ENCODE results near the gene GPC4.

The GPC4 gene

GRCh38 chrX:133444952-133445831 is 29.9 kb upstream of the GPC4 start (continued):
- TF ChIP-seq ZNF692 (tag by site-specific recombination; IDR thresholded peaks at IDR 0.05) (peak; percentile 76), PATZ1 (tag by site-specific recombination; IDR thresholded peaks at IDR 0.05) (peak; percentile 25; the same call in 1 of the 2 replicates), ZNF223 (tag by site-specific recombination; IDR thresholded peaks at IDR 0.05) (no peak), ZNF362 (tag by site-specific recombination; IDR thresholded peaks at IDR 0.05) (no peak), ZNF449 (tag by site-specific recombination; IDR thresholded peaks at IDR 0.05) (0 out of 2 replicates have a peak, but pooled peaks have one; percentile 16), KLF8 (tag by site-specific recombination; IDR thresholded peaks at IDR 0.05) (0 out of 2 replicates have a peak, but pooled peaks have one; percentile 24), GFI1B (tag by site-specific recombination; IDR thresholded peaks at IDR 0.05) (peak; percentile 56; the same call in 1 of the 2 replicates), SETDB1 (IDR thresholded peaks at IDR 0.05; ENCODE audit: insufficient read length, low read length) (peak; percentile 25), ZNF394 (tag by site-specific recombination; IDR thresholded peaks at IDR 0.05; ENCODE audit: borderline replicate concordance) (peak; percentile 20; the same call in 1 of the 2 replicates), ZBTB6 (tag by site-specific recombination; IDR thresholded peaks at IDR 0.05) (peak; percentile 63; the same call in 1 of the 2 replicates), ZNF555 (tag by site-specific recombination; conservative IDR thresholded peaks at IDR 0.05) (no peak), ZSCAN23 (tag by site-specific recombination; IDR thresholded peaks at IDR 0.05) (no peak), PRDM1 (tag by site-specific recombination; IDR thresholded peaks at IDR 0.05) (peak; percentile 46), YY1 (tag by site-specific recombination; IDR thresholded peaks at IDR 0.05) (no peak), ZNF768 (tag by site-specific recombination; IDR thresholded peaks at IDR 0.05) (no peak), SP3 (tag by site-specific recombination; IDR thresholded peaks at IDR 0.05) (peak; percentile 61; the same call in 1 of the 2 replicates), BCL11A (tag by site-specific recombination; IDR thresholded peaks at IDR 0.05; ENCODE audit: low read depth) (no peak), SCRT2 (tag by site-specific recombination; IDR thresholded peaks at IDR 0.05) (0 out of 2 replicates have a peak, but pooled peaks have one; percentile 31), ZNF76 (tag by site-specific recombination; IDR thresholded peaks at IDR 0.05; ENCODE audit: borderline replicate concordance, low read depth) (peak; percentile 48; the same call in 1 of the 2 replicates), ZIC2 (tag by site-specific recombination; IDR thresholded peaks at IDR 0.05) (peak; percentile 33), ZNF521 (tag by site-specific recombination; IDR thresholded peaks at IDR 0.05) (no peak), ZBTB20 (tag by site-specific recombination; IDR thresholded peaks at IDR 0.05) (peak; percentile 29; the same call in 1 of the 2 replicates), REST (tag by site-specific recombination; IDR thresholded peaks at IDR 0.05) (0 out of 2 replicates have a peak, but pooled peaks have one; percentile 22), ZFHX2 (tag by site-specific recombination; conservative IDR thresholded peaks at IDR 0.05) (0 out of 2 replicates have a peak, but pooled peaks have one; percentile 6), ZBTB17 (tag by site-specific recombination; IDR thresholded peaks at IDR 0.05) (peak; percentile 73)

Measured in HEK293 (cell line).